ENCODE results near the gene ABI3BP.
"Not testable (repeated sequence)": the region's sequence is repeated elsewhere in the genome, so short reads cannot be mapped to it uniquely, and the experiment has no call there.

Gene ABI3BP

DNA sequence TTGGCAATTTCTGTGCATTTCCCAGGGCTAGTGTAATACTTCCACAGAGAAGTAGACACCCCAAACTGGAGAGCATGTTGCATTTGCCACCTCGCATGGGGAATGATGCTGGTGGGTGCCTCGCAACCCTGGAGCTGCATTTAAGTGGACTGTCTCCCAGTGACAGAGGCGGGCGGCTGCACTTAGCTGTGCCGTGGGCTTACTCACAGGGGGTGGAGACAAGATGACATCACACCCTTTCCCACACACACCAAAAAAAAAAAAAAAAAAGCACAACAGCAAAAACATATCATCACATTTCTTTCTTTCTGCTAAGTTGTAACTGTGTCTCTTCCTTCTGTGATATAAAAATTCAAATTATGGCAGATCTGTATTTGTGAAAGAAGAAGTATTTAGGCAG is at the start of gene ABI3BP:
Gene ABI3BP, minus strand, starts transcription at position 113 of the 400 bp plus-strand sequence. Its CDS starts 37 bp downstream, at position 76.
- no peak for DNase-seq (ENCODE audit: low read depth in 2 of 2)

DNA sequence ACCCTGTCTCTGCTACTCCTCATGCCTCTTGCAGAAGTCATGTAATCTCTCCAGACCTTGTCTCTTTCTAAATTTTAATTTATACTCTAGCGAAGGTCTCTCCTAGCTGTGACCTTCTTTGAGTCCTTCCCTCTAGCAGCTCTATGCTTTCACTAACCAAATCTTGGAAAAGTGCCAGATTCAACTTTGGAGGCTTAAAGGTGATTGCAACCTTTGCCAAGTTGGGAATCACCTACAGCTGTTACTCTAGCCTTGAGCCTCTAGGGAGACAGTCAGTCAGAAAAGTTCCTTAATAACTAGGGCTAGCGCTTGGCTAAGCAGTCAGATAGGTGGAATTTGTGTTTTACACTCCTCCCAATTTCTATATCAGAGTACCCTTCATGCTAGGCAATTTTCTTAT is 46.1 kb upstream of the ABI3BP start:
- no peak for DNase-seq (ENCODE audit: low read depth in 2 of 2)

DNA sequence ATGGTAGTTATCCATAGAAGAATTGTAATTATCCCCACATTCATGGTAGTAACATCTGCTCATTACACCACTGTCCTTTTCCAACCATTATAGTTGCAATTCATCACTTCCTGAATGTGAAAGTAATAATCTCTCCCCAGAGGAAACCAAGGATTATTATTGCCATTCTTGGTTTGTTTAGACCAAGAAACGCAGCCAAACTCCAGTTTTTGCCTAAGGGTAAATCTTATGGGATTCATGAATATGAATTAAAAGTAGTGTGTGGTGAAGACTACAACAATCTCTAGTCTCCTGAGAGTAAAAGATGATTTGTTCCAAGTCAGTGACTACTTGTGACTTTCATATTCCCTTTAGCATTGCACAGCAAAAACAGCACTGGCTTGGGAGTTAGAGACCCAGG is 45.7 kb upstream of the ABI3BP start:
- no peak for DNase-seq (ENCODE audit: low read depth in 2 of 2)

GRCh38 chr3:101038393-101038792 is 45.2 kb upstream of the ABI3BP start:
- DNase-seq (ENCODE audit: low read depth in 2 of 2) = no peak

GRCh38 chr3:101037613-101038012 is 44.4 kb upstream of the ABI3BP start:
- DNase-seq (ENCODE audit: low read depth in 2 of 2) = no peak

DNA sequence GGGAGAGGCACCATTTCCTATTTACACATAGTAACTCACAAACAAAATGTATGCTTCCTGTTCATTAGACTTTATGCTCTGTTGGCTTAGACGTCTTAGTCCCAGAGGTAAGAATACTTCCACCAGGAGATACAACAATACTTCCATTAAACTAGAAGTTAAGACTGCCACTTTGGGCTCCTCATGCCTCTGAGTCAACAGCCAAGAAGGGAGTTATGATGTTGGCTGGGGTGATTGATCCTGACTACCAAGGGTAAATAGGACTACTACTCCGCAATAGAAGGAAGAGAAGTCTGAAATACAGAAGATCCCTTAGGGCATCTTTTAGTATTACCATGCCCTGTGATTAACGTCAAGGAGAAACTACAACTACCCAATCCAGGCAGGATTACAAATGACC is 43.5 kb upstream of the ABI3BP start:
- DNase-seq (ENCODE audit: low read depth in 2 of 2) = no peak

GRCh38 chr3:101036213-101036618 is 43.0 kb upstream of the ABI3BP start:
- DNase-seq (ENCODE audit: low read depth in 2 of 2) = no peak

DNA sequence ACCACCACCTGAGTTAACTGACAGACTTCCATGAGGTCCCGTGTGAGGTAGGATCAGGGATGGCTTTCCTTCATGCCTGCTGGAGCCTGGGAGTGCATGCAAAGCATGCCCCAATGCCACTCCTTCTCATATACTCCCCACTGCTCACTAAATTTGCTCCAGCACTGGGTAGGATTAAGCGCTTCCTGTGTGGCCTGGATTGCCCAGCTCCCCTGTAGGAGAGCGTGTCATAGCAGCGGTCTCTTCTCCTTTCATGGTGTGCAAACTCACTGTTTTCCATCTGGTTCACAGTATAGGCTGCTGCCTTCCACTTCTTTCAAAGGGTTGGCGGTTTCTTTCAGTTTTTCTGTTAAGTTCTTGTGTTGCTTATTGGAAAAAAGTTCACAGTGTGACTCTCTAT is 34.1 kb upstream of the ABI3BP start:
- no peak for DNase-seq (ENCODE audit: low read depth in 2 of 2)

DNA sequence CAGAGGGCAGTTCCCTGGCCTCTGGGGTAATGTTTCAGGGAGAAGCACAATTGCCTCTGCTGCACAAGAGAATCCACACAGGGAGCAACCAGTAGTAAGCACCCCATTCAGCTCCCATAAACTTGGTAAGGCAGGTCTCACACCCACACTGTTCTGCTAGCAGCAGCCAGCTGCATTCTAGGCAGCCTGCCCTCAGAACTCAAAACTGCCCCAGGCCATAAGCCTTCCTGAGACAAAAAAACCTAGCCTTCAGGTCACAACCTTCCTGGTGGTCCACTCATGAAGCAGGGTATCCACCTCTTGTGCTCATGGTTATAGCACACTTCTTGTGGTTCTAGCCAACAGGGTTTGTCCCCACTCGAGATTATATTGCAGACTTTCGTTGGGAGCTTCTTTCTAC is 33.7 kb upstream of the ABI3BP start:
- DNase-seq (ENCODE audit: low read depth in 2 of 2) = no peak

DNA sequence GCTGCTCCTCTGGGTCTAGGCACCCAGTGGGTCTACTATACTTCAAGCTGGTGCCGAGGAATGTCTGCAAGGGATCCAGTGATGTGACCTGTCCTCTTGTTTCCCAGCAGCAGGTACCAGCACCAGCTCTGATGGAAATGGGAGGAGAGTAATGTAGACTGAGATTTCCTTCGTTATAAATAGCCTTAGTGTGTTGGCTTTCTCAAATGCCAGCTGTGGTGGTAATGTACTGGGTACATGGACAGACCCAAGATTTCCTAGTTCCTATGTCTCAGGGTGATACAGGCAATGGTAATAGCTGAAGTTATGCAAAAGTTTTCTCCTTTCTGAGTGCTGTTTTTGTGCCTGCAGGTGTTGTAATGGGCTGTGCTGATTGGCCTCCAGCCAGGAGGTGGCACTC is 33.0 kb upstream of the ABI3BP start:
- DNase-seq (ENCODE audit: low read depth in 2 of 2) = no peak

DNA sequence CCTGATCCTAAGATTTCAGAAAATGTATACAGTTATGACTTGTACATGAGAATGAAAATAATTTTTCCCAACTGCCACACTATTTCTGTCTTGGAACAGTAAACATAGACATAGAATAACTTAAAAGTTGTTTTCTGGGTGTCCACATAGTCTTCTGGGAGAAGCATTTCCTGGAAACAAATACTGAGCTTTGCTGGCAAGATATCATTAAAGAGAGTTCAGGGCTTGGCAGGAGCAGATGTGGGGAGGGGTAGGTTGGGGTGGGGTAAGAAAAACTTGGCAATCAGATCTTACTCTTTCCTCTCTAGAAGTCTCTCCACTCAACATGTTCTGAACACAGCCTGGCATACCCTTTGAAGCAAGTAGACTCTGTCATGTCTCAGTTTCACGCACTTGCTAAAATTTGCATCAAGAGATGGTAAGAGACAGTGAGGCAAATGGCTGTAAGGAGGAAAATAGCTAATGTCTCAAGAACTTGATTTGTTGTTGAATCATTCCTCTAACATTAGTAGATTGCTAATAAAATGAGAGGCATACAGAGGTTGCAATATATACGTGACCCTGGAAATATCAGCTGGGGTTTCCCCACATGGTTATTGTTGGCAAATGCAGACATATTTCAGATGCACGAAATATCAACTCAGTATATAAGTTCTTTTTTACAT is 27.3 kb upstream of the ABI3BP start:
- no peak for DNase-seq (ENCODE audit: low read depth in 2 of 2)

DNA sequence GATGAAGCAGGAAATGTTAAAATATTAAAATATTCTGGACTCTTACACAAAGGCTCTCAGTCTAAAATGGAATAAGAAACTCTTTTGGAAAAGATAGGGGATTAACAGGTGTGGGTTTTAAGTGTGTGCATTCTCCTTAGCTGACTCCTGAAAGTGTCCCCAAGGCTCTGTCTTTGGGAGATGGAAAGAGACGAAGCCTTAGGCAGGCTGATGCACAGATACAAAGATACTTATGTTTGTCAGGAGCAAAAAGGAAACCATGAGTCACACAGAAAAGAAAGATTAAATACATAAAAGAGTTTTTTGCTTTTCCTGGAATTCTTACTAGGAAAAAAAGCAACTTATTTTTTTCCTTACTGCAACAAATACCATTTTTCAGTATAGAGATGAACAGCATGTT is 23.8 kb upstream of the ABI3BP start:
- no peak for DNase-seq (ENCODE audit: low read depth in 2 of 2)

DNA sequence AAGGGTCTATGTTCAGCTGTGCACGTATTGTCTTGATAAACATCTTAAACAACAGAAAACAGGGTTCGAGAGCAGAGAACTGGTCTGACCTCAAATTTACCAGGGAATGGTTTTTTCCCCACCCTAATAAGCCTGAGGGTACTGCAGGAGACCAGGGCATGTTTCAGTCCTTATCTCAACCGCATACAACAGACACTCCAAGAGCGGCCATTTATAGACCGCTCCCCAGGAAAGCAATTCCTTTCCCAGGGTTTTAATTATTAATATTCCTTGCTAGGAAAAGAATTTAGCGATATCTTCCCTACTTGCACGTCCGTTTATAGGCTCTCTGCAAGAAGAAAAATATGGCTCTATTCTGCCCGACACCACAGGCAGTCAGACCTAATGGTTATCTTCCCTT is 19.1 kb upstream of the ABI3BP start:
- DNase-seq (ENCODE audit: low read depth in 2 of 2) = not testable (repeated sequence)

GRCh38 chr3:101011136-101011535 is 17.9 kb upstream of the ABI3BP start:
- DNase-seq (ENCODE audit: low read depth in 2 of 2) = no peak

DNA sequence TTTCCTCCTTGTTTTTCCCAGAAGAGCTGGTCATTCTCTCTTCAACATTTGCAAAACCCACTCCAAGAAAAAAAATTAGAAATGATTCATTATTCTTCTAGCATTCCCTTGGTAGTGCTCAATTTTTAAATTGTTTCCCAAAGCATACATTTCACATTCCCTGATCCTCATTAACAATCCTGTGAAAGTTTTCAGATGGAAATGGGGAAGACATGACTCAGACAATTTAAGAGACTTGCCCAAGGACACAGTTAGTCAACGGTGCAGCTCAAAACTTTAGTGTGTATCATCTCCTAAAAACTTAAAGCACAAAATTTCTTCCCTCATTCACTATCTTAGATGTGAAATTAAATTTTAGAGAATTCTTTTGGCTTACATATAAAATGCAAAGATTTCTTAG is 17.1 kb upstream of the ABI3BP start:
- no peak for DNase-seq (ENCODE audit: low read depth in 2 of 2)

GRCh38 chr3:101009386-101009785 is 16.2 kb upstream of the ABI3BP start:
- DNase-seq (ENCODE audit: low read depth in 2 of 2) = no peak

- no peak for DNase-seq (ENCODE audit: low read depth in 2 of 2)
These were observed 5.9 kb upstream of the ABI3BP start for GRCh38 chr3:100999160-100999559.

GRCh38 chr3:100994809-100995208 is 1.6 kb upstream of the ABI3BP start:
- no peak for DNase-seq (ENCODE audit: low read depth in 2 of 2)

GRCh38 chr3:100994187-100994586 is 966 bp upstream of the ABI3BP start:
- no peak for DNase-seq (ENCODE audit: low read depth in 2 of 2)

GRCh38 chr3:100992231-100993012 is 799 bp downstream of the ABI3BP start:
- no peak for DNase-seq (ENCODE audit: low read depth in 2 of 2)

- DNase-seq (ENCODE audit: low read depth in 2 of 2) = no peak
These were observed 5.1 kb downstream of the ABI3BP start for GRCh38 chr3:100988080-100988479.

DNA sequence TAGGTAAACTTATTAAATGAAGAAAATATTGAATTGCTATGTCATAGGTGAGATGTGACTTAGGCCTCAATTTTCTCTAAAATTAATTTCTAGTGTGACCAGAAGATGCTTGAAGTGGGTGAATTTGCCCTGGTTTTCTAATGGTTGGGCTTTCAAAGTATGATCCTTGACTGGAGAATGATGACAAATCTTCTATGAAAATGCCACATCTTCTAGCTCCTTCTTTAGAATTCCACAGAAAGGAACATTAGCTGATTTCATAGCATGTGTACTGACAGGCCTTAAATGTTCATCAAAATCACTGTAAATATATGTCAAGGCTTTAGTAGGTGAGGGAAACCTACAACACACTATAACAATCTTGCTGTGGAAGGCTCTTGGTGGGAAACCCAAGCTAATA is 8.9 kb downstream of the ABI3BP start:
- no peak for DNase-seq (ENCODE audit: low read depth in 2 of 2)

DNA sequence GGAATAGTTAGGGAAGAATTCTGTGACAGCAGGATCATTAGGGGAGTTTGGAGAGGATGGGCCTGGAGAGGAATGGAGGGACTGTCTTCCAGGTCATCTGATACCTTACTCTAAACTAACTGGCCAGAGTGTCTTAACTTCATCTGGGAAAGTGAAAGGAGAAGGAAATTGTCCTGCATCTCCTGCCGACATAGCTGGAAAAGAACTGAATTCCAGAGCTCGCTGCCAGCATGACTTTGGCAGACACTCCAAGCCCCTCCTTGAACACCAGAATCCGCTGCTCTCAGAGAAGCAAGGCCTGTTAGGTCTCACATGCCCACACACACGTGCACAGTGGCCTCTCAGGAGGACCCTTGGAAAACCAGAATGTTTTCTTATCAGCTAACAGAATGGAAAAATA is 10.5 kb downstream of the ABI3BP start:
- DNase-seq (ENCODE audit: low read depth in 2 of 2) = no peak

Measured in activated CD4-positive, alpha-beta T cell treated with anti-CD3 and anti-CD28 coated beads for 24 hours (primary cell).